ENCODE measurements around the gene SH3RF1. TPM values are rescaled to one million over a fixed set of nuclear protein-coding genes. Genes with fewer than 3 reads are reported as not detected.

Gene SH3RF1
- total and polyA plus RNA-seq, 2 of the 13 experiments (the other 11 are each of a cell fraction or from before 2014, with no cell fraction given): 3.1 to 3.2 TPM

DNA sequence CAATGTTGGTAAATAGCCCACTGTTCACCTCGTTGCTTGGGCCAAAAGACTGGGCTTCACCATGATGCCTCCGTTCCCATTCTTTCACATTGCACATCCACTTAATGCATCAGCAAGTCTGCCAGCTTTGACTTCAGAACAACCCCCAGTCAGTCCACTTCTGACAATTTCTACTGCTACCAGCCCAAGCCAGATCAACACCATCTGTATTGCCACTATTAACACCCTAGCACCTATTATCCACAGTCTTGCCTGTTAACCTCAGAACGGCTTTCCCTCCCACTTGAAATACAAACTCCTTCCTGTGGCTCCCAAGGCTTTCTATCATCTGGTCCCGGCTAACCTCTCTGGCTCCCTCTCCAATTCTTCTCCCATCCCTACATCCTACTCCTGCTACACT lies 95.7 kb downstream of the SH3RF1 start:
- H3K4me1 ChIP-seq (ENCODE audit: insufficient read depth, low read length): peaks cover 7% of the 10 kb centered on the region
- ATAC-seq (no peak), DNase-seq (ENCODE audit: low spot score) (no peak), FAIRE-seq (no peak)
- CTCF ChIA-PET (ENCODE audit: low intra/inter-chr PET ratio, low total read pairs): no interaction called here
- 89% methylated on average over 4 of the region's 4 CpGs for WGBS (ENCODE audit: low lambda C conversion rate)
- no peak overlapping the region for H3K4me3 ChIP-seq (replicated peaks in 1 of 3; ENCODE audit: insufficient read depth in 1 of 3, low read depth in 2 of 3, low read length in 3 of 3)
- H3K36me3 ChIP-seq (replicated peaks in 1 of 2; ENCODE audit: control insufficient read depth in 1 of 2, insufficient read depth in 2 of 2, low read length in 2 of 2): no peaks in the 10 kb centered on the region
- POLR2A ChIA-PET: no interaction called here
- intact Hi-C loops (cut with micrococcal nuclease; ENCODE audit: unreplicated experiment): no loop called here
- H2AFZ ChIP-seq (ENCODE audit: low read length): no peak overlapping the region
- no peaks in the 10 kb centered on the region for H3K27me3 ChIP-seq (ENCODE audit: control insufficient read depth in 1 of 2, insufficient read depth in 2 of 2, low read length in 2 of 2)
- no peaks in the 10 kb centered on the region for H4K20me1 ChIP-seq (ENCODE audit: insufficient read depth, low read length)
- in situ Hi-C loops (cut with HindIII; ENCODE audit: extremely low pct_ligation_motif_present, low pct_unique_long_range_greater_than_20kb): no loop called here
- TF ChIP-seq JDP2 (CRISPR knock-in tag; IDR thresholded peaks at IDR 0.05; ENCODE audit: borderline replicate concordance) (no peak), CHD2 (IDR thresholded peaks at IDR 0.05; ENCODE audit: low read depth, low read length) (no peak), SALL2 (CRISPR knock-in tag; IDR thresholded peaks at IDR 0.05) (no peak)
- H3K79me2 ChIP-seq (ENCODE audit: insufficient read depth, low read length): no peaks in the 10 kb centered on the region
- H3K9ac ChIP-seq (ENCODE audit: insufficient read depth, low read depth, low read length): no peak overlapping the region
- no peak overlapping the region for H3K27ac ChIP-seq (ENCODE audit: extremely low read length, insufficient read depth, low read length)
- BruUV-seq (replicated peaks): no TSS peak
- no peaks in the 10 kb centered on the region for H3K9me3 ChIP-seq (ENCODE audit: low read length)
- H3K4me2 ChIP-seq (ENCODE audit: low read depth, low read length): no peak overlapping the region

GRCh38 chr4:169174247-169174646 lies 96.5 kb downstream of the SH3RF1 start:
- intact Hi-C loops (cut with micrococcal nuclease; ENCODE audit: unreplicated experiment) (no loop called here), in situ Hi-C loops (cut with HindIII; ENCODE audit: extremely low pct_ligation_motif_present, low pct_unique_long_range_greater_than_20kb) (no loop called here)
- no peak for ATAC-seq
- no peak overlapping the region for H2AFZ ChIP-seq (ENCODE audit: low read length)
- no peak overlapping the region for H3K4me3 ChIP-seq (replicated peaks in 1 of 3; ENCODE audit: insufficient read depth in 1 of 3, low read depth in 2 of 3, low read length in 3 of 3)
- CTCF ChIA-PET (ENCODE audit: low intra/inter-chr PET ratio, low total read pairs): no interaction called here
- H3K27ac ChIP-seq (ENCODE audit: extremely low read length, insufficient read depth, low read length): no peak overlapping the region
- no peaks in the 10 kb centered on the region for H3K79me2 ChIP-seq (ENCODE audit: insufficient read depth, low read length)
- no peak overlapping the region for H3K4me2 ChIP-seq (ENCODE audit: low read depth, low read length)
- H3K4me1 ChIP-seq (ENCODE audit: insufficient read depth, low read length): no peaks in the 10 kb centered on the region
- POLR2A ChIA-PET: no interaction called here
- no peaks in the 10 kb centered on the region for H3K27me3 ChIP-seq (ENCODE audit: control insufficient read depth in 1 of 2, insufficient read depth in 2 of 2, low read length in 2 of 2)
- H3K9ac ChIP-seq (ENCODE audit: insufficient read depth, low read depth, low read length): no peak overlapping the region
- H3K9me3 ChIP-seq (ENCODE audit: low read length): no peaks in the 10 kb centered on the region
- no peak for FAIRE-seq
- WGBS (ENCODE audit: low lambda C conversion rate): 100% methylated on average over 2 of the region's 3 CpGs
- no peak for DNase-seq (ENCODE audit: low spot score)
- H4K20me1 ChIP-seq (ENCODE audit: insufficient read depth, low read length): no peaks in the 10 kb centered on the region
- BruUV-seq (replicated peaks): no TSS peak
- H3K36me3 ChIP-seq (replicated peaks in 1 of 2; ENCODE audit: control insufficient read depth in 1 of 2, insufficient read depth in 2 of 2, low read length in 2 of 2): no peaks in the 10 kb centered on the region
- TF ChIP-seq ZNF784 (CRISPR knock-in tag; IDR thresholded peaks at IDR 0.05; ENCODE audit: borderline replicate concordance) (no peak), SRSF1 (optimal IDR thresholded peaks at IDR 0.05; ENCODE audit: low read depth, low read length) (no peak), MED13 (CRISPR knock-in tag; IDR thresholded peaks at IDR 0.05) (no peak), CHCHD3 (CRISPR knock-in tag; IDR thresholded peaks at IDR 0.05) (no peak), EEA1 (CRISPR knock-in tag; IDR thresholded peaks at IDR 0.05; ENCODE audit: borderline replicate concordance) (no peak)
- TF ChIP-seq, protein P1, sequence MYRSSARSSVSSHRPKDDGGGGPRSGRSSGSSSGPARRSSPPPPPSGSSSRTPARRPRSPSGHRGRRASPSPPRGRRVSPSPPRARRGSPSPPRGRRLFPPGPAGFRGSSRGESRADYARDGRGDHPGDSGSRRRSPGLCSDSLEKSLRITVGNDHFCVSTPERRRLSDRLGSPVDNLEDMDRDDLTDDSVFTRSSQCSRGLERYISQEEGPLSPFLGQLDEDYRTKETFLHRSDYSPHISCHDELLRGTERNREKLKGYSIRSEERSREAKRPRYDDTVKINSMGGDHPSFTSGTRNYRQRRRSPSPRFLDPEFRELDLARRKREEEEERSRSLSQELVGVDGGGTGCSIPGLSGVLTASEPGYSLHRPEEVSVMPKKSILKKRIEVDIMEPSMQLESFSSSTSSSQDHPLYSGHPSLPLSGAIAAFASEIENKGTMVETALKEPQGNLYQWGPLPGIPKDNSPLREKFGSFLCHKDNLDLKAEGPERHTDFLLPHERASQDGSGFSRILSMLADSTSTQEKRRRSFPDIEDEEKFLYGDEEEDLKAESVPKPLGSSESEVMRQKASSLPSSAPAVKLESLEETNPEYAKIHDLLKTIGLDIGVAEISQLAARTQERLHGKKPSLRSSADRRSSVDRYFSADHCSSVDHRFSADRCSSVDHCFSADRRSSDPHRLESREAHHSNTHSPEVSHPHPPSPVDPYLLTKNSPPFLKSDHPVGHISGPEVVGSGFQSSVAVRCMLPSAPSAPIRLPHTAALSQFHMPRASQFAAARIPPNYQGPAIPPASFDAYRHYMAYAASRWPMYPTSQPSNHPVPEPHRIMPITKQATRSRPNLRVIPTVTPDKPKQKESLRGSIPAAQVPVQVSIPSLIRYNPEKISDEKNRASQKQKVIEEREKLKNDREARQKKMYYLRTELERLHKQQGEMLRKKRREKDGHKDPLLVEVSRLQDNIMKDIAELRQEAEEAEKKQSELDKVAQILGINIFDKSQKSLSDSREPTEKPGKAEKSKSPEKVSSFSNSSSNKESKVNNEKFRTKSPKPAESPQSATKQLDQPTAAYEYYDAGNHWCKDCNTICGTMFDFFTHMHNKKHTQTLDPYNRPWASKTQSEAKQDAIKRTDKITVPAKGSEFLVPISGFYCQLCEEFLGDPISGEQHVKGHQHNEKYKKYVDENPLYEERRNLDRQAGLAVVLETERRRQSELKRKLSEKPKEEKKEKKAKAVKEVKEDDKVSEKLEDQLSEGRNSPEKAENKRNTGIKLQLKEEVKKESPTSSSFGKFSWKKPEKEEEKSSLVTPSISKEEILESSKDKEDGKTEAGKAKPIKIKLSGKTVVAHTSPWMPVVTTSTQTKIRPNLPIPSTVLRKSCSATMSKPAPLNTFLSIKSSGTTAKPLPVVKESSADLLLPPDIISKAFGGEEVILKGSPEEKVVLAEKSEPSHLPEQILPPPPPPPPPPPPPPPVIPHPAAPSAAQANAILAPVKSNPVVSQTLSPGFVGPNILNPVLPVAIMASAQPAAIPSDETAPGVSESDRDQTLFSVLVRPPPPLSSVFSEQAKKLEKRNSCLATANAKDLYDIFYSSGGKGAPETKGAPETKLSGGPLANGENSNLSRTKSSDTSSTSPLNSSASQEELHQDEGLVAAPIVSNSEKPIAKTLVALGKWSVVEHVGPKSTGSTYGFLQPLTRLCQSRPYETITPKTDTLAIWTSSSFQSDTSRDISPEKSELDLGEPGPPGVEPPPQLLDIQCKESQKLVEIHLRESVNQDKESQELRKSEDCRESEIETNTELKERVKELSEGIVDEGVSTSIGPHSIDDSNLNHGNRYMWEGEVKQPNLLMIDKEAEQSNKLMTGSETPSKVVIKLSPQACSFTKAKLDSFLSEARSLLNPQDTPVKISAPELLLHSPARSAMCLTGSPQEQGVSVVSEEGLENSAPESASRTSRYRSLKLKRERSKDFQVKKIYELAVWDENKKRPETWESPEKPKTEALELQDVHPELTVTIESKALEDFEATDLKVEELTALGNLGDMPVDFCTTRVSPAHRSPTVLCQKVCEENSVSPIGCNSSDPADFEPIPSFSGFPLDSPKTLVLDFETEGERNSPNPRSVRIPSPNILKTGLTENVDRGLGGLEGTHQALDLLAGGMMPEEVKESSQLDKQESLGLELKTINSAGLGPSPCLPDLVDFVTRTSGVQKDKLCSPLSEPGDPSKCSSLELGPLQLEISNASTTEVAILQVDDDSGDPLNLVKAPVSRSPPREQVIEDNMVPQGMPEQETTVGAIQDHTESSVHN (CRISPR knock-in tag; IDR thresholded peaks at IDR 0.05): no peak

Measured in HepG2 (cell line).